GM18858 (cell line): ENCODE results near the gene SEC14L3.
"Not testable (repeated sequence)": the region's sequence is repeated elsewhere in the genome, so short reads cannot be mapped to it uniquely, and the experiment has no call there.

Experiments
- ATAC-seq: cut with Tn5 transposase; IDR thresholded peaks from one replicate; pipeline ENCODE4 v1.9.1; 2021; ENCODE audit not compliant: unreplicated experiment

SEC14L3 gene

DNA sequence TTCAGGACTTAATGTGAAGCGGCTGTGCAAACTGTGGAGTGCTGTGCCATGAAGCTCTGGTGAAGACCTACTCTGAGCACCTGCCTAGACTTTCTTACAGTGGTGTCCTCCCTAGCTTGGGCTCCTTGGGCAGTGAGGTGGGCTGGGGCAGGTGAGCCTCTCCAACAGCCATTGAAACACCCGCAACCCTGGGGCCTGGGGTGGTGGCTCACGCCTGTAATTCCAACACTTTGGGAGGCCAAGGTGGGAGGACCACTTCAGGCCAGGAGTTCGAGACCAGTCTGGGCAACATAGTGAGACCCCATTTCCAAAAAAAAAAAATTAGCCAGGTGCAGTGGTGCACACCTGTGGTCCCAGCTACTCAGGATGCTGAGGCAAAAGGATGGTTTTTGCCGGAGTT, 14.3 kb upstream of the SEC14L3 start:
- ATAC-seq = no peak

- no peak for ATAC-seq
Measured at GRCh38 chr22:30485362-30485988, 13.7 kb upstream of the SEC14L3 start.

DNA sequence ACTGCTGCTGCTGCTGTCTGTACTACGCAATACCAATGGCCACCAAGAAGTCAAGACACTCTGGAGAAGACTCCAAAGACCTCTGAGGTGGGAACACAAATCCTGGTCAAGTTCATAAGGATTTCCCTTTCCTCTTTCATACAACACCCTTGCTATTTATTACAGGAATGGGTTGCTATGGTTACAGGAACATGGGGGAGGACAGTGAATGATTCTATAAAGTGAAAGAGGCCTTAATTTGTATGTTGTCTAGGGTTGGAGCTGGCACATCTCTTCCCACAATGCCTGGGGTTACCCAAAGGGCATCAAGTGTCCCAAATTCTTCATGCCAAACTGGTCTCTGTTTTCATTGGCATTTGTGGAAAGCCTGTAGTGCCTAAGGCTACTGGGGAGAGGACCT, 11.4 kb upstream of the SEC14L3 start:
- ATAC-seq = no peak

GRCh38 chr22:30481711-30482110, 9.9 kb upstream of the SEC14L3 start:
- ATAC-seq = no peak

- no peak for ATAC-seq
Measured at GRCh38 chr22:30479981-30480380, 8.2 kb upstream of the SEC14L3 start.

- ATAC-seq = no peak
Measured at GRCh38 chr22:30474683-30475424, 3.0 kb upstream of the SEC14L3 start.

DNA sequence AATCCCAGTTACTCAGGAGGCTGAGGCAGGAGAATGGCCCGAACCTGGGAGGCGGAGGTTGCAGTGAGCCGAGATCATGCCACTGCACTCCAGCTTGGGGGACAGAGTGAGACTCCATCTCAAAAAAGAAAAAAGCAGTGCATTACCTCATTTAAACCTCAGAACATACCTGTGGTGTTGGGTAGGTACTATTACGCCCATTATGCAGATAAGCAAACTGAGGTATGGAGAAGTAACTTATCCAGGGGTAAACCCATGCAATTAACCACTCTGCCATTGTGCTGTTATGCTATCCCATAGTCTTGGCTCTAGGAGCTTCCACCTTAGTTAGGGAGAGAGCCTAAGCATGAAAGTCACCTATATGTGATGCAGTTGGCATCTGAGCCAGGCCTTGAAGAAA, 2.3 kb upstream of the SEC14L3 start:
- no peak for ATAC-seq

DNA sequence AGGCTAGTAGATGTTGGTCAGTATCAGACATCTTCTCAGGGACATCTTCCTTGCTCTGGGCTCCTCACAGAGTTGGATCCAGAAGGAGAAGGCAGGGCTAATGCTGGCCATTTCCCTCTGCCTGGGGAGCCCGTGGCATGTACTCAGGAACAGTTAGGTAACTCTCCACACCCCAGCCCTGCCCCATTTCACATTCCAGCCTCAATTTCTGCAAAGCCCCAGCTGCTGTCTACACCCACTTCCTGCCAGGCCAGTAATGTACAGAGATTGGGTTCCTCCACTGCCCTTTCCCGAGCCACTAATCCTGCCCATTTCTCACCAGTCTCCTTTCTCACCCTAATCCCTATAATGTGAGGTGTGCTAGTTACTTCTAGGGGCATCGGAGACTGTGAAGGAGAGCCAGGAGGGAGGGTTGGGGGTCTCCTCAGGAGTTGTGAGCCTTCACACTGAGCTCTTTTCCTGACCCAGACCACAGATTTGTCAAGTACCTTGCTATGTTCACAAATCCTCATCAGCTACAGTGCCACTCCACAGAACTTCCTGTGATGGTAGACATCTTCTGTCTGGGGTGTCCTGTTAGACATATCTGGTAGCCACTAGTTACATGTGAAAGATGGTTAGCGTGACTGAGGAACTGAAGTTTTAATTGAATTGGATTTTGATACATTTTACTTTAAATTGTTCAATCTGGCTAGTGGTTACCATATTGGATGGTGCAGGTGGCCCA, 1.3 kb upstream of the SEC14L3 start:
- ATAC-seq = no peak

DNA sequence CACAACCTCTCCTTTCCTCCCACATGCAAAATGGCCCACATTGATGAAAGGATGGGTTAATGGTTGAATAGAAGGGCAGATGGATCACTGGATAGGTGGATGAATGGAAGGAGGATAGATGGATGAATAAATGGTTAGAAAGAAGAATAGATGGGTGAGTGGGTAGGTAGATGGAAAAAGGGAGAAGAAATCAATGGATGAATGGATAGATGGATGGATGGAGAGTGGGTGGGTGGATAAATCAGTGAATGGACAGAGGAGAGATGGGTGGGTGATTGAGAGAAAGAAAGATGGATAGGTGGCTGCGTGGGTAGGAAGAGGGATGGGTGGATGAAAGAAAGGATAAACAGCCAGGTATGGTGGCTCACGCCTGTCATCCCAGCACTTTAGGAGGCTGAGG, 1.2 kb downstream of the SEC14L3 start:
- ATAC-seq = no peak

GRCh38 chr22:30469165-30469564, 2.7 kb downstream of the SEC14L3 start:
- ATAC-seq = no peak

GRCh38 chr22:30460555-30460954, 11.3 kb downstream of the SEC14L3 start:
- not testable (repeated sequence) for ATAC-seq

- ATAC-seq = no peak
Measured at GRCh38 chr22:30460147-30460546, 11.7 kb downstream of the SEC14L3 start.

DNA sequence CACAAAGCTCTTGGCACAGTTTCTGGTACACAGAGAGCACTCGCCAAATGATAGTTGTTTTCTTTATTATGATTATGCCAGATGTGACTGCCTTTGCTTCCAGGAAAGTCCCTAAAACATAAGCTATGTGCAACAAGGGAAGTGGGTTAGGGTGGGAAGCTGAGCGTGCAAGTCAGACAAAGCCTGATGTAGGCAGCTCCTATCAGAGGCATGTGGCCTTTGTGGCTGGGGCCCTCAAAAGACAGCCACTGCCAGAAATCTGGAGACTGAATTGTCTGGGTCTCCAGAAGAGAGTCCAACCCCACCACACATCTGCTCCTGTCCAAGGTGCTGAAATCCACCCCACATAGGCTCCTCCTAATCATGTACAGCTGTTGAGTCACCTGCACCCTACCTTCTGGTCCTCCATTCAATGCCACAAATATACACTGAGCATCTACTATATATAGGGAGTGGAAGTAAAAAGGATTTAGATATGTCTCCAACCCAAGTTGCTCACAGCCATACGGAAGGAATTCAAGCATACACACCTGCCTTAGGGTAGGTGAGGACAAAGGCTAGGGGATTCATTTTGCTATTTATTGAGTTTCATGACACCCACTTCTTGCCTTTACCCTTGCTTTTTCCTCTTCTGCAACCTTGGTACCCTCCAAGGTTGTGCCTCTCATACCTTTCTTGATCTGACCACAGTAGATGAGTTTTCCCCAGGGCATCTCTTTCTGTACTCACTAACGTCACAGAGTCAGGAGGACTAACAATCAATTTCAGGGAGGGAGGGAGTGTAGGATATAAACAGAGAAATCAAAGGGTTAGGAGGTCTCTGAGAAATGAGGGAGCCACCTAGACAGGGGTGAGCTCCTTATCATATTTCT, 12.4 kb downstream of the SEC14L3 start:
- ATAC-seq = no peak

- no peak for ATAC-seq
Measured at GRCh38 chr22:30457981-30458380, 13.8 kb downstream of the SEC14L3 start.

DNA sequence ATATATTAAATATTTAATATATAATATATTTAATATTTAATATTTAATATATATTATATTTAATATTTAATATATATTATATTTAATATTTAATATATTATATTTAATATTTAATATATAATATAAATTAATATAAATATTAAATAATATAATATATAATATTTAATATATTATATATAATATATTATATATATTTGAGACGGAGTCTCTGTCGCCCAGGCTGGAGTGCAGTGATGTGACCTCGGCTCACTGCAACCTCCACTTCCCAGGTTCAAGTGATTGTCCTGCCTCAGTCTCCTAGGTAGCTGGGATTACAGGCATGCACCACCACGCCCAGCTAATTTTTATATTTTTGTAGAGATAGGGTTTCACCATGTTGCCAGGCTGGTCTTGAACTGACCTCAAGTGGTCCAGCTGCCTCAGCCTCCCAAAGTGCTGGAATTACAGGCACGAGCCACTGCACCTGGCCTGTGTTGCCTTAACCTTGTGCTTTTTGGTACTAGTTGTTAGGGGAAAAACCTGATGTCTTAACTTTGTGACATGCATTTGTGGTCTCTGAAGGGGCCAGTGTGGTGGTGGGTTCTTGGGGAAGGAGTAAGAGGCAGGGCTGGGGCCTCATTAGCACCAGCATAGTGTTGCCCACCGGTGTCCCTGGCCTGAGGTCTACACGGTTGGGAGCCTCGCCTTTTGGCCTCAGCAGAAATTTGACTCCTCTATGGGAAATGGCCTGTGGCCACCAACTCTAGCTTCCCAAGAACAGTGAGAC, 16.6 kb downstream of the SEC14L3 start:
- ATAC-seq = no peak

DNA sequence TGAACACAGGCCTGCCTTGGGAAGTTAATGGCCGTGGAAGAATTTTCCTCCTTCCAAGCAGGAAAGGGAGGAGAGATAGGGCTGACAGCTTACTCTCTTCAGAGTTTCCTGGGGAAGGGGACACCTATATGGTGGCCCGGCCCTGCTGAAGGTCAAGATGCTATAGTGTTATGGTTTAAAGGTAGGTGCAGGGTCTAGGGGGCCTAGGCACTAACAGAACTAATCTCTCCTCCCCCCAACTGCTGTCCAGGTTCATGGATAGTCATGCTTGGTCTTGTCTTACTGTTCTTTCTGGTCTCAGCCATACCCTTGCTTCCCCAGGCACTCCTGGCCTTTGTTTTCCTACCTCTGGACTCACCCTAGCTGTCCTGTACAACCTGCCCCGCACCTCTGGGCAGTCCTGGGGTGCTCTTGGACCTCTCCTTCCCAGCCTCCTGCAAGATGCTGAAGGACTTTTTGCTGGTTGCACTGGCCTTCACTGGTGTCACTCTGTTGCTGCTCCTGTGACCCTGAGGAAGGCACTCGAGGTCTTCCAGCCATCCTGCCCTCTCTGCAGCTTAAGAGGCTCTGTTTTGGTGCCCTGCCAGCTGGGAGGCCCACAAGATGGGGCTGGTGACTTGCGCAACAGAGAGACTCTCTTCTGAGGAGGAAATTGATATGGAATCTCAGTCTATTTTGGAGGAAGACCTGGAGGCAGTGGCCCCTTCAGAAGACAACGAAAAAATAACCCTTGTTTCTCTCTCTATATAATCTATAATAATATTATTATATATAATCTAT, 17.9 kb downstream of the SEC14L3 start:
- no peak for ATAC-seq

GRCh38 chr22:30452861-30453260, 19.0 kb downstream of the SEC14L3 start:
- no peak for ATAC-seq

GRCh38 chr22:30451488-30451887, 20.3 kb downstream of the SEC14L3 start:
- ATAC-seq = not testable (repeated sequence)

GRCh38 chr22:30447656-30448055, 24.2 kb downstream of the SEC14L3 start:
- ATAC-seq = no peak
